Right cardiac atrium (tissue), 5 donors: ENCODE data around the gene ARMC10. TPM values are rescaled to one million over a fixed set of nuclear protein-coding genes. Genes with fewer than 3 reads are reported as not detected.
A peak's percentile ranks its signal among the peaks of the same experiment; 100 is the strongest.
"Not testable (repeated sequence)": the region's sequence is repeated elsewhere in the genome, so short reads cannot be mapped to it uniquely, and the experiment has no call there.

Experiments used
- ATAC-seq, 2 donors: fragments of 200-7000 bp; cut with Tn5 transposase; one replicate each; pipeline versions ENCODE4 v1.8.0 to v1.9.1; 2020; ENCODE audit warnings: moderate library complexity in 2 of 2, mild to moderate bottlenecking in 1 of 2
- DNase-seq, 3 donors: peaks; one replicate each; pipeline ENCODE4 v3.0.0-alpha.2; 2020
- H3K27ac ChIP-seq: one replicate; pipeline ENCODE4 v1.5.1; 2013; ENCODE audit warnings: mild to moderate bottlenecking, low read length, control low read depth, moderate library complexity
- H3K27me3 ChIP-seq: one replicate; pipeline ENCODE4 v1.6.1; 2013; ENCODE audit not compliant: control insufficient read depth, insufficient read depth
- H3K4me1 ChIP-seq: one replicate; pipeline ENCODE4 v1.6.1; 2013; ENCODE audit warnings: low read length; ENCODE audit not compliant: control insufficient read depth, insufficient read depth
- H3K4me3 ChIP-seq: one replicate; pipeline ENCODE4 v1.5.1; 2013; ENCODE audit warnings: low read length, control low read depth
- H3K9me3 ChIP-seq: one replicate; pipeline ENCODE4 v1.6.1; 2013; ENCODE audit warnings: low read length; ENCODE audit not compliant: control insufficient read depth
- WGBS: extraction: QIAGEN DNeasy Blood & Tissue Kit; methylation state at CpG from one replicate; pipeline ENCODE4 v1.1.7; 2013; 5-methylcytosine and 5-hydroxymethylcytosine counted together
- intact Hi-C, 4 donors: fragments of 100-400 bp; cut with DNase I; formaldehyde crosslinking; loops; one replicate each; pipeline versions ENCODE4 v1.11.0 to v1.14.0; 2022 to 2023
- polyA plus RNA-seq: library from polyadenylated mRNA; stranded (reverse); fragments of 200-250 nt; gene quantifications from one replicate; pipeline ENCODE4 v1.2.3, GENCODE V29; 2013
- total RNA-seq, 4 donors: library from RNA; stranded (reverse); fragmentation: NEBNext Ultra II Directional; extraction: Animal tissue kit (Norgen Biotek cat#: 25700); gene quantifications; one replicate each; pipeline ENCODE4 v1.2.1, GENCODE V29; 2021
- donor health status: healthy with polysubstance abuse.
- donor health status: DM: no; HTN: yes; CAD: no.
- donor health status: DM: no; HTN: no; CAD: no.
- donor health status: DM: no; HTN: yes; CAD: no; lungs with severe emphysema.
- donor health status: DM: yes; HTN: yes; CAD: no.

ARMC10 gene
- total and polyA plus RNA-seq, 5 donors, result 14.7 to 23.8 (median 21.0) TPM

DNA sequence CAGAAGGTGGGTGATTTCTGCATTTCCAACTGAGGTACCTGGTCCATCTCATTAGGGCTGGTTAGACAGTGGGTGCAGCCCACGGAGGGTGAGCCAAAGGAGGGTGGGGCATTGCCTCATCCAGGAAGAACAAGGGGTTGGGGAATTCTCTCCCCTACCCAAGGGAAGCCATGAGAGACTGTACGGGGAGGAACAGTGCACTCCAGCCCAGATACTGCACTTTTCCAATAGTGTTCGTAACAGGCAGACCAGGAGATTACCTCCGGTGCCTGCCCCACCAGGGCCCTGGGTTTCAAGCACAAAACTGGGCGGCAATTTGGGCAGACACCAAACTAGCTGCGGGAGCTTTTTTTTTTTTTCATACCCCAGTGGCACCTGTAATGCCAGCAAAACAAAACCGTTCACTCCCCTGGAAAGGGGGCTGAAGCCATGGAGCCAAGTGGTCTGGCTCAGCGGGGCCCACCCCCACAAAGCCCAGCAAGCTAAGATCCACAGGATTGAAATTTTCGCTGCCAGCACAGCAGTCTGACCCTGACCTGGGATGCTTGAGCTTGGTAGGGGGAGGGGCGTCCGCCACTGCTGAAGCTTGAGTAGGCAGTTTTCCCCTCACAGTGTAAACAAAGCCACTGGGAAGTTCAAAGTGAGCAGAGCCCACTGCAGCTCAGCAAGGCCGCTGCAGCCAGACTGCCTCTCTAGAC lies 31.2 kb downstream of the ARMC10 start:
- H3K27me3 ChIP-seq, result no peaks in the 10 kb centered on the region
- H3K9me3 ChIP-seq, result no peaks in the 10 kb centered on the region
- no peak overlapping the region for H3K27ac ChIP-seq
- intact Hi-C loops, result no loop called here
- H3K4me3 ChIP-seq, result no peak overlapping the region
- peaks cover 5% of the 10 kb centered on the region for H3K4me1 ChIP-seq
- WGBS, result 54% methylated on average over 12 of the region's 12 CpGs
- ATAC-seq, result no peak
- DNase-seq, result peak in 1 of 3 donors; percentile 54

DNA sequence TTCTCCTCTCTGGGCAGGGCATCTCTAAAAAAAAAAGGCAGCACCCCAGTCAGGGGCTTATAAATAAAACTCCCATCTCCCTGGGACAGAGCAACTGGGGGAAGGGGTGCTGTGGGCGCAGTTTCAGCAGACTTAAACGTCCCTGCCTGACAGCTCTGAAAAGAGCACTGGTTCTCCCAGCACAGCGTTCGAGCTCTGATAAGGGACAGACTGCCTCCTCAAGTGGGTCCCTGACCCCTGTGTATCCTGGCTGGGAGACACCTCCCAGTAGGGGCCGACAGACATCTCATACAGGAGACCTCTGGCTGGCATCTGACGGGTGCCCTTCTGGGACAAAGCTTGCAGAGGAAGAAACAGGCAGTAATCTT lies 31.7 kb downstream of the ARMC10 start:
- WGBS, result 37% methylated on average over 6 of the region's 6 CpGs
- H3K27me3 ChIP-seq, H3K27ac ChIP-seq, H3K4me1 ChIP-seq, intact Hi-C loops, H3K4me3 ChIP-seq, ATAC-seq, H3K9me3 ChIP-seq: not testable (repeated sequence)
- DNase-seq, result peak in 1 of 3 donors; percentile 39

DNA sequence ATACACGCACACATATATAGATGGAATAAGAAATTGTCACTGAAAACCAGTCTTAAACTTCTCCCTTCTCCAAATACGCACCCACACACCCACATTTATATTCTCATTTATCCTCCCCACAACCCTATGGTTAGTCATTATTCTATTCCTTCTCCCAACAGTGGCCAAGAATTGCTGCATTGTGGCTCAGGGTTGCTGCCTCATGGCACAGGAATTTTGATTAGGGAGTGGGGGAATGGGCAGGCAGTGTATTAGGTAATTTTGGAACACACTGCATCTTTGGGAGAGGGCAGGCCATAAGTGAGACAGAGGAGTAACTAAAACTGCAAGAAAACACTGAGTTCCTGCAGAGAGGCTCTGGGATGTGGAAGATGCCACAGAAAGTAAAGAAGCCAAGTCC lies 38.2 kb downstream of the ARMC10 start:
- Histone ChIP-seq H3K4me1 (no peaks in the 10 kb centered on the region), H3K9me3 (no peaks in the 10 kb centered on the region), H3K4me3 (no peak overlapping the region), H3K27ac (no peak overlapping the region), H3K27me3 (no peaks in the 10 kb centered on the region)
- 99% methylated on average over 2 of the region's 2 CpGs for WGBS
- no peak for ATAC-seq
- intact Hi-C loops, result no loop called here
- no peak for DNase-seq

DNA sequence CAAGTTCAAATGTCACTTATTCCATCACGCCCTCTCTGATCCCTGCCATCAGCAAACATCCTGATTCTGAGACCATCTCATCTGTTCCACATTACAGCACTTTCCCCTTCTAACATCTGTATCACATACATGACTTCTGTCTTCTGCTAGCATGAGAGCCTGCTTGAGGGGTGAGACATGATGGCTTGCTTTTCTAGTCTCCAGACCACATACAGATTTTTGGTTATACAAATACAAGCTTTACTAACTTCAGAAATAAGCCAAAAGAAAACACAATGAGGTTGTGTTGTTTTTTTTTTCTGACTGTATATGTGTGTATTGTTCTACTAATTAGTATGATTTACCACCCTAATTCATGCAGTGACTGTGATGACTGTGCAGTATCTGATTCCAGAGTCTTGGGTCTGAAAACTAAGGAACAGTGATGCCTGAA lies 39.7 kb downstream of the ARMC10 start:
- H3K27me3 ChIP-seq, result no peaks in the 10 kb centered on the region
- no peak overlapping the region for H3K4me3 ChIP-seq
- DNase-seq, result no peak
- no peak for ATAC-seq
- H3K27ac ChIP-seq, result no peak overlapping the region
- H3K9me3 ChIP-seq, result no peaks in the 10 kb centered on the region
- intact Hi-C loops, result no loop called here
- WGBS, result 92% methylated on average over 1 of the region's 1 CpG
- H3K4me1 ChIP-seq, result no peaks in the 10 kb centered on the region

DNA sequence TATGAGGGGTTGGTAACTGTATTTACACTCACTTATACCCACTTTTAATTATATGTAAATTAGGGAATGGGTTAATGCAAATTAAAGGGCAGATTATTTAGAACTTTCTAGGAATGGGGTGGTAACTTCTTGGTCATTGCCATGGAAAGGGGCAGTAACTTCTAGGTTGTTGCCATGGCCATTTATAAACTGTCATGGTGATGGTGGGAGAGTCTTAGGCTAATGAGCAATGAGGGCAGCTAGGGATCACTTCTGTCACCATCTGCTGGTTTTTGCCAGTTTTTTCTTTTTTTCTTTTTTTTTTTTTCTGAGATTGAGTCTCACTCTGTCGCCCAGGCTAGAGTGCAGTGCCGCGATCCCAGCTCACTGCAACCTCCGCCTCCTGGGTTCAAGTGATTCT lies 40.8 kb downstream of the ARMC10 start:
- no peaks in the 10 kb centered on the region for H3K9me3 ChIP-seq
- intact Hi-C loops, result no loop called here
- no peak overlapping the region for H3K4me3 ChIP-seq
- H3K4me1 ChIP-seq, result no peaks in the 10 kb centered on the region
- ATAC-seq, result no peak
- no peak overlapping the region for H3K27ac ChIP-seq
- DNase-seq, result no peak
- H3K27me3 ChIP-seq, result no peaks in the 10 kb centered on the region
- 100% methylated on average over 4 of the region's 4 CpGs for WGBS

DNA sequence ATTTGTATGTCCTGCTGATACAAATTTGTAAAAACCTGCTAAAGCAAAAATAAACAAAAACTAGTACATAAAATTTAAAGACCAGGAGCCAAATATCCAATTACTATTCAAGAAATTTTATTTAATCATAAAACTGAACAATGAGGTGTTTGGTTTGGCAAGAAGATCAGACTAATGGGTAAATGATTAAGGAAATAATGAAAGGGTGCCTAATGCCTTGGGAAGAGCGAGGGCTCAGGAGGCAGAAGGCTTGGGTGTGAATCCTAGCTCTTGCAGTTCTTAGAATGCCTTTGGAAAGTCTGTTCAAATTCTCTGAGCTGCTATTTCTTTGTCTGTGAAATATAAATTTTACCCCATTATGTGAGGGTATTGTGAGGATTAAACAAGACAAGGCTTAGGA lies 41.6 kb downstream of the ARMC10 start:
- WGBS, result 98% methylated on average over 1 of the region's 1 CpG
- H3K4me1 ChIP-seq, result no peaks in the 10 kb centered on the region
- H3K4me3 ChIP-seq, result no peak overlapping the region
- H3K9me3 ChIP-seq, result no peaks in the 10 kb centered on the region
- H3K27me3 ChIP-seq, result no peaks in the 10 kb centered on the region
- no peak overlapping the region for H3K27ac ChIP-seq
- intact Hi-C loops, result no loop called here
- DNase-seq (no peak), ATAC-seq (no peak)

DNA sequence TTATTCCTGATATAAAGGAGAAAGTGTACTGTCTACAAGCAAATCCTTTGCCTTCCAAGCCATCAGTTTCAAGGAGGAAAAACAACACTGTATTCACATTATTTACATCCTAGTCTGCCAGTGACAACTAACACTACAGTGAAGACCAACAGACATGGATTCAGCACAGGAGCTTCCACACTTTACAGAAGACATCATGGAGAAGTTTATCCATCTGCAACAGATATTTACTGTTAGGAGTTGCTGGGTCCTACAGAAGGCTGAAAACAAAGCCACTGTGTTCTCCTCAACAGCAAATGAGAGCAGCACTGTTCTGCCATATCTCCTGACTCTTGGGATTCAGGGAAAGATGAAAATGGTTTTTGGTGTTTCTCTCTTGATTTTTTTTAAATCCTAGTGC lies 42.1 kb downstream of the ARMC10 start:
- intact Hi-C loops, result no loop called here
- no peaks in the 10 kb centered on the region for H3K27me3 ChIP-seq
- H3K27ac ChIP-seq, result no peak overlapping the region
- no peaks in the 10 kb centered on the region for H3K4me1 ChIP-seq
- ATAC-seq (no peak), DNase-seq (no peak)
- H3K9me3 ChIP-seq, result no peaks in the 10 kb centered on the region
- no peak overlapping the region for H3K4me3 ChIP-seq

DNA sequence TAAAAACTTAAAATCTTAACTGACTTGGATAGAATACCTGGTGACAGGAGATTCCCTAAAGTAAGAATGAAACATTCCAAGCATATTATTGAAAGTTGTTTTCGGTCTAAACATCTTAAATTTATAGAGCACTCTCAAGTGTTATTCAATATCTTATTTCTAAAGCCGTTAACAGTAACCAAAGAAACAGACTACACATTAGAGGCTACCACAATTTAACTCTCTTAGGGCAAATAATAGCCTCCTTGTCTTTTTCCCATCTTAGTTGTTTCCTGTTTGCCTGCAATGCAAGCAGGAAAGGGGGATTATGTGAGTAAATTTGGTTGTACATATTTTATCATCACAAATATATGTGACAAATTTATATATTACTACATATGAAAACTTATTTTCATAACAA lies 42.5 kb downstream of the ARMC10 start:
- H3K4me3 ChIP-seq, result no peak overlapping the region
- DNase-seq, result no peak
- no peaks in the 10 kb centered on the region for H3K27me3 ChIP-seq
- no peak overlapping the region for H3K27ac ChIP-seq
- WGBS, result 90% methylated on average over 2 of the region's 2 CpGs
- intact Hi-C loops, result no loop called here
- H3K4me1 ChIP-seq, result no peaks in the 10 kb centered on the region
- no peaks in the 10 kb centered on the region for H3K9me3 ChIP-seq
- ATAC-seq, result no peak

DNA sequence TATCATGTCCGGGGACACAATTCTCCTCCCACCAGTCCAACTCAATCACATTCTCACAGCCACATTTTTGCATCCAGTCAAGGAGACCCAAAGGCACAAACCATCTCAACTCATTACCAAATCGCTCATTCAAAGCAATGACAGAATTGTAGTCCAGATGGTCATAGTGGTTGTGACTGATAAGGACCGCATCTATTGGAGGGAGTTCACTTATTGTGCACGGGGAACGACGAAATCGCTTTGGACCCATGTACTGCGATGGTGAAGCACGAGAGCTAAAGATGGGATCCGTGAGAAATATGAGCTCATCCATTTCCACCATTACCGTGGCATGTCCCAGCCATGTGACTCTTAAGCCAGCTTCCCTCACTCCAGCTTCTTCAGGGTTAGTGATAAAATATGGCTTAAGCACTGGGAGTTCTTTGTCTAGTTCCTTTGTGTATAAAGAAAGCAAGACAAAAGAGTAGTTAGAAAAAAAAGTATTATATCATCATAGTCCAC lies 44.9 kb downstream of the ARMC10 start:
- Histone ChIP-seq H3K9me3 (no peaks in the 10 kb centered on the region), H3K4me3 (no peak overlapping the region), H3K4me1 (no peaks in the 10 kb centered on the region), H3K27me3 (no peaks in the 10 kb centered on the region), H3K27ac (no peak overlapping the region)
- 93% methylated on average over 11 of the region's 11 CpGs for WGBS
- intact Hi-C loops, result no loop called here
- ATAC-seq (no peak), DNase-seq (no peak)

DNA sequence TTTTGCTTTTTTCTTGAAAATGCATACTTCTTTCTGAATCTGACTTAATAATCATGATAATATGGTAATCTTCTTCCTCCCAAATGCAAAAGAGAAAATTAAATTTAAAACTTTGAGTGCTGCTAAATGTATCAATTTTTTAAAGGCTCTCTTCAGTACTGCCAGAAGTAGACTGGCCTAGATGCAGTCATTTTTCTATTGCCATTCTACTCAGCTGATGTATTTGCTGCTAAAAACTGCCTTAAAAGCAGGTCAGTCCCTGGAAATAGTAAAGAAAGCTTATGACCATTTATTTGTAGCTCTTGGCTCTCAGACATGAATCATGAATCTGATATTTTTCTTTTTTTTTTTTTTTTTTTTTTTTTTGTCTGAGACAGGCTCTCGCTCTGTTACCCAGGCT lies 45.4 kb downstream of the ARMC10 start:
- no peaks in the 10 kb centered on the region for H3K4me1 ChIP-seq
- no peak overlapping the region for H3K27ac ChIP-seq
- H3K27me3 ChIP-seq, result no peaks in the 10 kb centered on the region
- intact Hi-C loops, result no loop called here
- DNase-seq, result no peak
- no peak overlapping the region for H3K4me3 ChIP-seq
- no peak for ATAC-seq
- 94% methylated on average over 1 of the region's 1 CpG for WGBS
- H3K9me3 ChIP-seq, result no peaks in the 10 kb centered on the region

DNA sequence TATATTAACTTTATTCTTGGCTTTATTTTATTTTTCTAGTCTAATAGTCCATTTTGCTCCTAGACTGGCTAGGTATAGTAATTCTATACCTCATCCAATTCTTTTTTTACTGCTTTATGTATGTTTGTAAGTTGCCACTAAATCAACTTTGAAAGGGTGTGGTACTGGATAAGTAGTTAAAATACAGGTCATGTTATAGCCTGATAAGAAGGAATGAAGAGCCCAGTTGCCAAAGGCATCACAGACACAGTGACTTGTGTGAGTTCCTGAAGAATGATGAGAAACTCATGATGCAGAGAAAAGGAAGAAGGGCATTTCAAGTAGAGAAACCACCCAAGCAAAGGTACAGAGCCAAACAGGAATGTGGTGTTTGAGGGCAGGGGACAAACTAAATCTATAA lies 46.7 kb downstream of the ARMC10 start:
- no peaks in the 10 kb centered on the region for H3K27me3 ChIP-seq
- no peaks in the 10 kb centered on the region for H3K9me3 ChIP-seq
- ATAC-seq, result no peak
- intact Hi-C loops, result no loop called here
- H3K4me3 ChIP-seq, result no peak overlapping the region
- H3K27ac ChIP-seq, result no peak overlapping the region
- no peaks in the 10 kb centered on the region for H3K4me1 ChIP-seq
- no peak for DNase-seq

DNA sequence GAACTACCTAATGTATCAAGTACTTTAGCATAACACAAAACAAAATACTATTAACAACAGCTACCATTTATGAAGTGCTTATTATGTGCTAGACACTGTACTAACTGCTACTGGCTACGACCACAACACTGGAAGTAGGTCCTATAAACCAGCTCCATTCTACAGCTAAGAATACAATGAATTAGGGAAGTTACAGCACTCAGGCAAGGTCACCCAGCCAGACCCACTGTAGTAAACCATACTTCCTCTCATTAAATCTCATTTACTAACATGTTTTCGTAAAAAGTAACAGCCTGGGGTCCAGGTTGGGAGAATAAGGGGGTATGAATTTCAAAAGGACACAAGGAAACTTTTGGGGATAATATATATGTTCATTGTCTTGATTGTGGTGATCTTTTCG lies 48.6 kb downstream of the ARMC10 start:
- ATAC-seq, result no peak
- WGBS, result 60% methylated on average over 3 of the region's 3 CpGs
- DNase-seq, result no peak
- Histone ChIP-seq H3K27ac (no peak overlapping the region), H3K4me1 (no peaks in the 10 kb centered on the region), H3K4me3 (no peak overlapping the region), H3K27me3 (no peaks in the 10 kb centered on the region), H3K9me3 (no peaks in the 10 kb centered on the region)
- intact Hi-C loops, result no loop called here
